Body of pancreas (tissue), 4 donors: ENCODE results near the gene PRDM16.

ENCODE experiments used
- POLR2A ChIP-seq, 3 donors: fragments of 450-650 bp; IDR thresholded peaks; one replicate each; pipeline ENCODE4 v1.6.1; 2016; ENCODE audit warnings: antibody characterized with exemption in 3 of 3, mild to moderate bottlenecking in 2 of 3
- TF ChIP-seq, protein P1 (sequence below), 7 experiments: fragments of 450-650 bp in 4 of 7; fragments of 200-600 bp in 3 of 7; sonication (generic) in 3 of 7; IDR thresholded peaks; one replicate each; pipeline ENCODE4 v1.5.1; 2016 to 2019; ENCODE audit warnings: antibody characterized with exemption in 7 of 7

DNA sequence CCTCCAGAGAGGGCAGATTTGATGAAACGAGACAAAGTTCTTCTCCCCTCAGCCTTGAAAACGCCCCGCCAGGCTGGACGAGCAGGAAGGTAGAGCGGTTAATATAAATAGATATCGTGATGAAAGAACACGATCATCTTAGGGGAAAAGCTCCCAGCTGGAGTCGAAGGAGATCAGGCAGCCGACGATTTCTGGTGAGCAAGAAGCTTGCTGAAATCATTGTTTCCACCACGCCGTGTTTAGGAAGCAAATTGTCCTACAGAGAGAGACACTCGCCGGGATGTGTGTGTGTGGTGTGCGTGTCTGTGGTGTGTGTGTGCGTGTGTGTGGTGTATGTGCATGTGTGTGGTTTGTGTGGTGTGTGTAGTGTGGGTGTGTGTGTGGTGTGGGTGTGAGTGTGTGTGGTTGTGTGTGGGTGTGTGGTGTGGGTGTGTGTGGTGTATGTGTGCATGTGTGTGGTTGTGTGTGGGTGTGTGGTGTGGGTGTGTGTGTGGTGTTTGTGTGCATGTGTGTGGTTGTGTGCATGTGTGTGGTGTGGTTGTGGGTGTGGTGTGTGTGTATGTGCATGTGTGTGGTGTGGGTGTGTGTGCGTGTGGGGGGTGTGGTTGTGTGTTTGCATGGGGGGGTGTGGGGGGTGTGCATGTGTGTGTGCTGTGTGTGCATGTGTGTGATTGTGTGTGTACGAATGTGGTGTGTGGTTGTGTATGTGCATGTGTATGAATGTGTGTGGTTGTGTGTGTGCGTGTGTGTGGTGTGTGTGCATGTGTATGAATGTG lies 340.6 kb downstream of the PRDM16 start:
- TF ChIP-seq, protein P1, sequence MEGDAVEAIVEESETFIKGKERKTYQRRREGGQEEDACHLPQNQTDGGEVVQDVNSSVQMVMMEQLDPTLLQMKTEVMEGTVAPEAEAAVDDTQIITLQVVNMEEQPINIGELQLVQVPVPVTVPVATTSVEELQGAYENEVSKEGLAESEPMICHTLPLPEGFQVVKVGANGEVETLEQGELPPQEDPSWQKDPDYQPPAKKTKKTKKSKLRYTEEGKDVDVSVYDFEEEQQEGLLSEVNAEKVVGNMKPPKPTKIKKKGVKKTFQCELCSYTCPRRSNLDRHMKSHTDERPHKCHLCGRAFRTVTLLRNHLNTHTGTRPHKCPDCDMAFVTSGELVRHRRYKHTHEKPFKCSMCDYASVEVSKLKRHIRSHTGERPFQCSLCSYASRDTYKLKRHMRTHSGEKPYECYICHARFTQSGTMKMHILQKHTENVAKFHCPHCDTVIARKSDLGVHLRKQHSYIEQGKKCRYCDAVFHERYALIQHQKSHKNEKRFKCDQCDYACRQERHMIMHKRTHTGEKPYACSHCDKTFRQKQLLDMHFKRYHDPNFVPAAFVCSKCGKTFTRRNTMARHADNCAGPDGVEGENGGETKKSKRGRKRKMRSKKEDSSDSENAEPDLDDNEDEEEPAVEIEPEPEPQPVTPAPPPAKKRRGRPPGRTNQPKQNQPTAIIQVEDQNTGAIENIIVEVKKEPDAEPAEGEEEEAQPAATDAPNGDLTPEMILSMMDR (IDR thresholded peaks at IDR 0.05): no peak
- no peak for TF ChIP-seq POLR2A (IDR thresholded peaks at IDR 0.05)
